GM18517 (cell line): ENCODE results near the gene WHRN.

Source experiments
- ATAC-seq: cut with Tn5 transposase; IDR thresholded peaks from one replicate; pipeline ENCODE4 v1.9.1; 2021; ENCODE audit warnings: mild to moderate bottlenecking, moderate library complexity; ENCODE audit not compliant: unreplicated experiment

Gene WHRN

DNA sequence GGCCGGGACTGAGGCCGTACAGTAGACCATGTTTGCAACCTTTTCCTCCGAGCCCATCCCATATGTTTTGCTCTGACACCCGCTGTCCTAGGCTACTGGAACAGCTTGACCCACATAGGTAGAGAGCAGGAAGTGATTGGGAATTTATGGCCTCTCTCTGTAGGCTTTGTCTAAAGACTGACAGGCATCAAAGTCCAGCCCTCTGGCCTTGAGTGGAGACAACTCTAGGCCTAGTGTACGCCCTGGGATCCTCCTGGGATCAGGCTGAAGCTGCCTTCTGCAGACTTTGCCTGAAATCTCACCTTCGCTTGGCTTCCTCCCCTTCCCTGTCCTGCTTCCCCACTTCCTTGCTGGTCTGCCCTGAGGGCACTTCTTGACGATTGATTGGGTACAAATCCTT, 103.9 kb downstream of the WHRN start:
- ATAC-seq, result no peak

DNA sequence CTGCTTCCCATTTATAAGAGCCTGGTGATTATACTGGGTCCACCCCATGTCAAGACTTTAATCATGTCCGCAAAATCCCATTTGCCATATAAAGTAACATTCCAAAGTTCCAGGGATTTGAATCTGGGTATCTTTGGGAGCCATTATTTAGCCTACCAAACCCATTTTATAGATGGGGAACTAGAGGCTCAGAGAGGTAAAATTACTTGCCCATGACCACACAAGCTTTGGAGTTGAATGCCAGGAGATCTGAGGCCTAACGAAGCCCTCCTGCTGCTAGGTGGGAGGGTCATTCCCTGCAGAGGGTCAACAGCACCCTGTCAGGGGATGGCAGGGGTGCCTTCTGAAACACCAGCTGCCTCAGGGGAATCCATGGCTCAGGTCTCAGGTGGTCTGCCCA, 104.5 kb downstream of the WHRN start:
- ATAC-seq, result no peak

DNA sequence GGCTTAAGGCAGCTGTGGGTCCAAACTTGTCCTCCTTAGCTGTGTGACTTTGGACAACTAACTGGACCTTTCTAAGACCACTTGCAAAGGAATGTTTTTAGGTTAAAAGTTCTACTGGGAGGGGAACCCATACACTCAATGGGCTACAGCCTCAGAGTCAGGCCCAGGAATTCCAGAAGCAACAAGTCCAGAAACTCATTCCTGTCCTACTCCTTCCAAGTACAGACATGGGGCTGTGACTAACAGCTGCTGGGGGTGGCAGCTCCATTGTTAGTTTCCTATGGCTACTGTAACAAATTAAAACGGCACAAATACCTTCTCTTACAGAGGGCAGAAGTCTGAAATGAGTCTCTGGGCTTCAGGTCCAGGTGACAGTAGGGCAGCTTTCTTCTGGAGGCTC, 105.1 kb downstream of the WHRN start:
- ATAC-seq, result no peak

DNA sequence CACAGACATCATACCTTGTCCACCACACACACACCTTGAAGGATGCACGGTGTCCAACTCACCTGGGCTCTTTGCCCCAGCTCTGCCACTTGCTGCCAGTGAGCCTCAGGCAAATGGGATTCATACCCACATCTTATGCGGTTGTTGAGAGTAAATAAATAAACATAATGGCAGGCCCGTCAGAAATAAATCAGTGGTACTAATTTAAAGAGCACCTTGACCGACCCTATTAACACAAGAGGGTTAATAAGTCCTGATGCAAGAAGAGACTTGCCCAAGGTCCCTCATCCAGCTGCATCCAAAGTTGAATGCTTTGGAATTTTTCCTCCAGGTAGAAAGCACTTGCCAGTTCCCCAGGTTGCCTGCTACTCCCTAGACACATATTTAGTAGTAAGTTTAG, 105.9 kb downstream of the WHRN start:
- ATAC-seq, result no peak

DNA sequence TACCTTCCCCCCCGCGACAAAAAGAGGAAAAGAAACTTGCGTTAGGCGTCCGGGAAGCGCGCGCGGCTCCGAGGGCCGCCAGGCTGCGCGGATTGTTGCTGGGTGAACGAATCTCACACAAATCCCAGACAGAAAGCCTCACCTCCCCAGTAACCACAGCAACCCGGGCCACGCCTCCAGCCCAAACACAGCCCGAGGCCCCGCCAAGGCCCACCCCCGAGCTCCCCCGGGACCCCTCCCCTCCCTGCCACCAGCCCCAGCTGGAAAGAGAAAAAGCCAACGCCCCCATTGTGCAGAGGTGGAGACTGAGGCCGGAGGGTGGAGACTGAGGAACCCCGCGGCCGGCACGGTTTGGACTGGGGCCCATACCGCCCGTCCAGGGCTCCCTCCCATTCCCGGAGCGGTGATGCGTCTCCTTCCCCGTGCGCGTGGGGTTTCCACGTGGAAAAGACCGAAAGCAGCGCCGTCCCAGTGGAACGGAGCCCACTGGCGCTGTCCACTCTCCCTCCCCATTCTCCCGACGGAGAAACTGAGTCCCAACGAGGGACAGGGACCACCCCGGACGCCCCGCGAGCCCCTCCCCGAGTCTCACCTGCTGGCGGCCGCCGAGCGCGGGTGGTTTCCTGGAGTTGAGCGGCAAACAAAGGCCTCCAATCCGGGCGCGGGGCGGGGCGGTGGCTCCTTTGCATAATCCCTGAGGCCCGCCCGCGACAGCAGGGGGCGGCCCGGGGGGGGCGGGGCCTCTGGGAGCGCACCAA, 107.2 kb downstream of the WHRN start:
- peak; percentile 84 for ATAC-seq

DNA sequence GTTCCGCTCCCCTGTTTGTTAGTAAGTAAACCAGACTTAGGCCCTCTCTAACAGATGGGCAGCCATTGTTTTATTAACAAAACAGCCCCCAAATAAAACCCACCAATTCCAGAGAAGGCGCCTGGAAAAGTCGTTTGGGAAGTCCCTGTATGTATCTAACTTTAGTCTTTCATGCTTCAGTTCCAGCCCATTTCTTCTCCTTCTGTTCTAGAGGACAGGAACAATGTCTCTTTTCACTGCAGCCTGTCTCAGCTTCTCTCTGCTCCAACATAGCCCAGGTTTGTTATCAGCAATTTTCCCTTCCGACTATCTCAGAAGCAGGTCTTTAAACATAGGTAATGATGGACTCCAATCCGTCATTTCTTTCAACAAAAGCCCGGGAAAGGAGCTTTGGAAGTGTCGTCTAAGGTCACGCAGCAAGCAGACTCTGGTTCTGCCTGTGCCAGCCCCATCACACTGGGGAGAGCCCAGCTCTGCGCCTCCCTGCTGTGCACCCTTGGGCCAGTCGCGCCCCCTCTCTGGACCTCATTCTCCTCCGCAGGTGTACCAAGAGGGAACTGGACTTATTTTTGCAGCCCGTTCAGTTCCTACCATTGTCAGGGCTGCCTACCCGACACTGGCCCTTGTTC, 107.9 kb downstream of the WHRN start:
- ATAC-seq, result no peak

DNA sequence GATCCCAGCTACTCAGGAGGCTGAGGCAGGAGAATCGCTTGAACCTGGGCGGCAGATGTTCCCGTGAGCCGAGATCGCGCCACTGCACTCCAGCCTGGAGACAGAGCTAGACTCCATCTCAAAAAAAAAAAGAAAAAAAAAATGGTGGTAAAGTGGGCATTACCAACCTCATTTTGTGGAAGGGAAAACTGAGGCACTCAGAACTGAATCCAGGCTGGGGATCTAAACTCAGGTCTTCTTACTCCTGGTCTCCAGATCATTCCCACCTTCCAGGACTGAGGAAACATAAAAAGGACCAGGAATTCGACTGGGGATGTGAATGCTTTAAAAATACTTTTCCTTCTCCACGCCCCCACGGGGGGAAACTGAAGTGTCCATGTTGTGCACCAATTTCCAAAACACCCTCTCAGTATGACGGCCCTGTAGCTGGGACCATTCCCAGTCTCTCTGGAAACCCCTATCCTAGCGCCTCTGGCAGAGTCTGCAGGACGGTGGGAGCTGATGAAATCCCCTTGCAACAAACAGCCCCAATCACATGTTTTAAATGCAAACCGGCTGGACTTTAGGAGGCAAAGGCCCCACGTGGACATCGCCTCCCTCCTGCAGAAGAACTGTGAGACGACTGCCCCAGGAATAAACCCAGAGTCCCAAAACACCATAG, 108.6 kb downstream of the WHRN start:
- ATAC-seq, result no peak

DNA sequence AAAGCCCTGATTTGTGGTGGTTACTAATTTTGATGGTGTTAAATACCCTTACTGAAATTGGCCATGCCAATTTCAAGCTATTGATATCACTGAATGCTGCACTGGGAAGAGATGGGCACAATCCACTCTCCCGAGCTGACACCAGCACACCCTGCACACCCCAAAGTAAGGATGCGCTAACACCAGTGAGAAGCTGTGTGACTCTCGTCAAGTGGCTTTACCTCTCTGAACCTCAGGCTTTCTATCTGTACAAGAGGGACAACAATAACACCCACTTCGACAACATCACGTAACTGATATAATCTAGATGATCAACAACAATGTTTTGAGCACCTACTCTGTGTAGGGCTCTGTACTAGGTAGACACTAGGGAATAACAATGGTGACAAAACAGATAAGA, 109.5 kb downstream of the WHRN start:
- no peak for ATAC-seq

DNA sequence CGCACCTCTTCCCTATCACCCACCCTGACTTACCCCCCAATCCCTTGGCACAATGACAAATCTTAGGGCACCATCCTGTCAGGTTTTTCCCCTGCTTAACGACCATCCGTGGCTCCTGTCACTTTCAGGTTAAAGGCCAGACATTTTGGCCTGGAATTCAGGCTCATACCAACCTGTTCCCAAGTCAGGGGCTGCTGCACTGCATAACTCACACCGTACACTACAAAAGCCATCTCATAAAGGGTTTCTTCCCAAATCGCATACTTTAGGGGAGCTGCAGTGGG, 110.0 kb downstream of the WHRN start:
- ATAC-seq, result no peak

DNA sequence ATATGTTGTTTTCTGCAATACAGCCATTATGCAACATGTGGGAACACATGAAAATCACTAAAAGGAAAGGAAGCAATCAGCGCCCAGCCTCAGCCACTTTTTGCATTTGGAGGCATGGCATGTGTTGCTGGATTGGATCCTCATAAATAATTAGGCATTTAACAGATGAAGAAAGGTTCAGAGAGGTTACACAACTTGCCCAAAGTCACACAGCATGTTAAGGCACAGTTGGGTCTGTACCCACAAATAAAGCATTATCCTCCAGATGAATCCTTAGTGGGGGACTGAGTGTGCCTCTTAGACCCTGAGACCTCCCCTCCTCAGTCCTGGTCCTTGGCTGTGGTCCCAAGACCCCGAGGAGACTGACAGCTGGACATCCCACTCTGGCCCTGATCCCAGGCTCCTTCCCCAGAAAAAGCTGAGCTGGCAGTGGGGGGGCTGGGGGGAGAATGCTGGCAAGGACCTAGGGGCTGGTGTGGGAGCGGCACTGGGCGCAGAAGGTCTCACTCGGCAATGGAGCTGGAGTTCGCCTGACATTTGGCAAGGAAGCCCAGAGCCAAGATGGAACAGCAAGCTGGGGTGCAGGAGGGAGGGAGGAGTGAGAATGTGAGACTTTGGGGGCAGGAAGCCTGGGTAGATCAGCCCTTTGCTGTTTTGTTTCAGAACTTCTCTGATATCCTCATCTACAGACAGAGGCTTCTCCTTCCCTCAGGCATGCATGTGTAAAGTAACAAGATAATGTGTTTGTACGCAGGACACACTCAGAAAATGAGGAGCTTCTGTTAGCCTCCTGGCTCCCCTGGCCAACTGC, 110.5 kb downstream of the WHRN start:
- ATAC-seq, result no peak

DNA sequence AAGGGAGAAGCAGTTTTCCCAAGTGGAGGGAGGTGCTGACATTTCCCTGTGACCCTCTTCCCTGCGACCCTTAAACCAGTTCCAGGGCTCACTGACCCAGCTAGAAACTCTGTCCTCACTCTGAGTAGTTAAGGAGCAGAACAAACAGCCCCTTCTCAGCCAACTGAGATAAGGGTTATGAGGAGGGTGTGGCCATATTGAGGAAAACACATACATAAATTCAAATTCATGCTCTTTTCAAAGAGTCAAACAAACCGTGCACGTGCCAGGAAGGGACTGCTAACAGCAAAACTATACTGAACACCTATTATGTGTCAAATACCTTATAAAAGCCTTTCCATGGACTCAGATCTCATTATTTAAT, 112.5 kb downstream of the WHRN start:
- ATAC-seq, result no peak

DNA sequence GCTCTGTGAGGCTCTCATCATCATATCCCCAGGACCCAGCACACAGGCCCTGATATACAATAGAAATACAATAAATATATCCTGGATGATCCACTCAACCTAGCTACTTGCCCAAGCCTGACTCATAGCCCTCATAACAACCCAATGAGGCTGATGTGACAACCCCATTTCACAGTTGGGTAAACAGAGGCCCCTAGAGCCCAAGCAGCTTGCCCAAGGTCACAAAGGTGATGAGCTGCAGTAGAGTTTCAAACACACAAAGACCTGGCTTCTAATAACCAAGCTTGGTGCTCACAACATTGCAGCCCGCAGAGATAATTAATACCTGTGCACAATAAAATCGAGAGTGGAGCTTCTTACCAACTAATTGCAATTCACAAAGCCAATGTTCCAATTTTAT, 114.3 kb downstream of the WHRN start:
- no peak for ATAC-seq

DNA sequence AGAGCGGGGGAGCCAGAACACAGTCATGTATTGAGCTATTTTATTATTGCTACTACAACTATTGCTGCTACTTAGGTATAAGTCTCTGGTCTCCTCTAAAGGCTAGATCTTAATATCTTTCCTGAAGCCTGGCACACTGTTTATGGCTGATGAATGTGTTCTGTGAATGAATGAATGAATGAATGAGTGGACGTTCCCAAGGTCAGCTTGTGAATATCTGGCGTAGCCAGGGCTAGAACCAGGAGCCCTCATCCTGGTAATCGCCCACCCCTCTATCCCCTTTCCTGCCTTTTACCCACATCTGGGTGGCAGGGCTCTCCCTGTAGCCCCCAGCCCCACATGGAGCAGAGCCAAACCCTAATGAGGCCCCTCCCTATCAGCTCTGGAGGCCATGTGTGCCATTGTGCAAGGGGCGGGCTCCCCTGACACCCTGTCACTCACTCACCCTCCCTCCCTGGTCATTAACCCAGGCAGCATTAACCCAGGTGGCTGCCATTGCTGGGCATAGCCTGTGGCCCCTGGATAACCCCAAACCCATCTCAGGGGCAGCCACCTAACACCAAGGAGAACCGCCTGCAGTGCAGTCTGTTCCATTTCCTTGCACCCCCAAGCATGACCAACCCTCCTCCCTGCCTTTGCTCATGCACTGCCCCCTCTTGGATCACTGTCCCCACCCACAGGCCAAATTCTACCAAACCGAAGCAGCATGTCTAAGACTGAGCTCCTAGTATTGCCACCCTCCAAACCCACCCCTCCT, 115.5 kb downstream of the WHRN start:
- ATAC-seq, result no peak

DNA sequence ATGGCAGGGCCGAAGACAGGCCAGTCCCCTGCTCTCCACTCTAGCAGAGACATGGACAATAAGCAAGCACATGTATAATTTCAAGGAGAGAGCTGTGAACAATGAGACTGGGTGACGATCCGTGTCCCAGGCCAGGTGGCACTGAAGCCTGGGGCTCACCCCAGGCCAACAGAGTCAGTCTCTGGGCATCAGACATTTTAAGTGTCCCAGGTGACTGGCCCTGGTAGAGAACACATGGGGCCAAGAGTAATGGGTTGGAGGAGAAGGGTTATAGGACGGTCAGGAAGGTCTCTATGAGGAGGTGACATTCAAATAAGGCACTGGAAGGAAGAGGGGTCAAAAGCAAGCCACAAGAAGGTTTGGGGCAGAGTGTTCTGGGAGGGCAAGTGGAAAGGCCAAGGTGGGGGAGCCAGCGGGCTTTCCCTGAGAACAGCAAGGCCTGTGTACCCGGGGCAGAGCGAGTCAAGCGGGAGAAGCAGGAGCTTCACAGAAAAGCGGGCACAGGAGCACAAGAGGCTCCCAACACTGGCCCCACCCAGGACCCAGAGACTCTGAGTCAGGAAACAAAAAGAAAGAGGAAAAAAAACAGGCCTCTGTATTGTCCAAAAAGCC, 116.4 kb downstream of the WHRN start:
- no peak for ATAC-seq

DNA sequence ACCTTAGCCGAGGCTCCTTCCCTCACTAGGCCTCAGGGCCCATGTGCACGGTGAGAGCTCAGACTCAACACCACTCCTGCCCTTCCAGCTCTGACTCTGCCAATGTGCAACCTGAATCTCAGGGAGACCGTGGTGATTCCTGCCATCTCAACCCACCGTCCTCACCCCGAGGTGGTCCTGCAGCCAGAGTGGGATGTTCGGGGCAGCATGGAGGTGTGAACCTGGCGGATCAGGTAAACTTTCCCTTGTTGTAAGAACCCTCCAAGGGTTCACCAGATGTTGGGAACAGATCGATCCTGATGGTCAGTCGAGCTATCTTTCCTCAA, 117.0 kb downstream of the WHRN start:
- no peak for ATAC-seq

DNA sequence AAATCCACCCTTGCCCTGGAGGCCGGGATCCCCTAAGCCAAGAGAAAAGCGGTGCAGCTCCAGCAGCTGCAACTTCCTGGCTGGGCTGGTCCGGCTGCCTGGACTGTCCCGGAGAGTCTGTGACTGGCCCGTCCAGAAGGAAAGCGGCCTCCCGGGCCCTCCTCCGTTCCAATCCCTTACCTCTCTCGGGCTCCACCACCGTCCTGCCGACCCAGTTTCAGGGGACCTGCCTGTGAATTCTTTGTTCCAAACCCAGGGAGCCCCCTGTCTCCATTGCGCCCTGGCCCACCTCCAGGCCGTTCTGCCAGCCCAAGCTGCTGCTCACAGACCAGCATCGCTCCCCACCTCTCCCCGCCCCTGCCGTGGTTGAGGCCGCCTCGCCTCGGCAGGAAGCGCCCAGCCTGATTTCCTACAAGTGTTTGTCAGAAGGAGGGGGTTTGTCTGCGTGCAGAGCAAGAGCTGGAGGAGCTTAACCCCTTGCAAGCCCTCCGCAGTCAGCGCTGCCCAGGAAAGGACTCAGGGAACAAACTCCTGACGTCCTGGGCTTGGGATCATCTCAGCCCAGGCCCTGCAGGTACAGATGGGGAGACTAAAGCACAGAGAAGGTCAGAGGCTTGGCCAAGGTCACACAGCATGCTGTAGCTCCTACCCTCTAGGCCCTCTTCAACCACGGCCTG, 117.5 kb downstream of the WHRN start, which contains the start of gene AKNA:
Gene AKNA, minus strand, starts transcription at position 303 of the 677 bp plus-strand sequence. CDS start 6,649 bp downstream, outside the sequence.
- ATAC-seq, result peak; percentile 29

DNA sequence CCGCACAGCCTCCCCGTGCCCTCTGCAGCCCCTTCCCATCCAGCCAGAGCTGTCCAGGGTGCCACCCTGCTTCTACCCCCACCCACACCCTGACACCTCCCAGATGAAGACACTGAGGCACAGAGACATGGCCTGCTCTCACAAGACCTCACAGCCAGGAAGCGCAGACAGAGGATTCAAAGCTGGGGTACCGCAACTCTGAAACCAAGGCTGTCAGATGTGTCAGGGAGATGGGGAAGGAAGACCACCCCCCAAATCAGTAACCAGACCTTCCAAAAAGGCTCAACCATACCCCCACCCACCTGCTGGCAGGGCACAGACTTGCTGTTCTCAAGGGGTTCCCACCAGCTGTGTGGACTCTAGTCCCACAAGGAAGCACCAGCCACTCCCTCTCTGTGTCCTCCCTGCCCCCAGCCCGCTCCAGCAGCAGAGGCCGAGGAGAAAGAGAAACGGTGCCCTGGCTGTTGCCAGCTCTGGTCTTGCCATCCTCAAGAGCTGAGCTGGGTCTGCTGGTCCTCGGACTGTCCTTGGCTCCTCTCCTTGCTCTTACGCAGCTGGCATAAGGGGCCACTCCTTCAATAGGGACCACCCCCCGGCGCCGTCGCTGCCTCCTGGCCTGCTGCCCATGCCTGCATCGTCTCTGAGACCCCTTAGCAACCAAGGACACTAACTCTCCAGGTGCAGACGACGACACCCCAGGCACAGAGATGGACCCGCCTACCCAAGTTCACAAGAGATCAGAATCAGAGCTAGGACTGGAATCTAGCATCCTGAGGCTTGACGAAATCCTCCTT, 118.2 kb downstream of the WHRN start:
- ATAC-seq, result no peak

DNA sequence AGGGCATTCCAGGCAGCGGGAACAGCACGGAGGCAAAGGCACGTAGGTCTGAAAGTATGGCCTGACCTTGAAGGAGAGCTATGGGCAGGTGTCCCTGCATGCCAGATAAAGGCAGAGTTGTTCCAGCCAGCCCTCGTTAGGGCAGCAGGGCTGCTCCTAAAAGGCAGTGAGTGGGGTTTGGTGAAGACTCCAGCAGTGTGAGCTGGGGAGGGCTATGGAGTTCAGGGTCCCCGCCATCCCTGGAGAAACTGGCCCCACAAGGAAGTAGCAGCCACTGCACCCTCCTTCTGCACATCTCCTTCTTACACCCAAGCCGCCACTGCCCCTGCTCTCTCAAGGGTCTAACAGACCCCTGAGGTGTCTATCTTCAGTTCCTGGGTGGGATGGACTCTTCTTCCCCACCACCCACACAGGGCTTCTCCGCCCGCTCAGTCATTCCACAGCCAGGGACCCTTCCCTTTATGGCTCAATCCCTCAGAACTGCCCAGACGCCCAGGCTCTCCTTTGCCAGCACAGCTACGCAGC, 118.8 kb downstream of the WHRN start:
- no peak for ATAC-seq
